Common myeloid progenitor, CD34-positive (primary cell): ENCODE data around the gene MATN1.

ENCODE experiments used
- CTCF ChIA-PET: fragments of 350-600 bp; sonication (Branson Sonifier 250); formaldehyde crosslinking; loops from one replicate; lab custom pipeline; 2021; ENCODE audit warnings: antibody characterized with exemption; lab: Charles Lee
- POLR2A ChIA-PET: fragments of 350-600 bp; sonication (Branson Sonifier 250); formaldehyde crosslinking; loops from one replicate; lab custom pipeline; 2021; ENCODE audit warnings: antibody characterized with exemption; lab: Charles Lee
- DNase-seq, 3 donors: peaks; one replicate each; pipeline versions ENCODE4 v3.0.0 to v3.0.0-alpha.2; 2013
- H3K27ac ChIP-seq, 2 experiments: 1 replicate in 1 of 2; 2 replicates in 1 of 2; pipeline ENCODE4 v1.7.0; 2013; ENCODE audit warnings: inconsistent platforms in 2 of 2, low read length in 2 of 2, mild to moderate bottlenecking in 2 of 2, low read depth in 1 of 2, moderate library complexity in 1 of 2; ENCODE audit not compliant: severe bottlenecking in 2 of 2, insufficient read depth in 1 of 2, poor library complexity in 1 of 2
- H3K27me3 ChIP-seq, 5 experiments: replicated peaks in 2 of 5; 1 replicate in 3 of 5; 2 replicates in 2 of 5; pipeline versions ENCODE4 v1.6.1 to v1.7.0; 2013; ENCODE audit warnings: low read length in 4 of 5, mild to moderate bottlenecking in 2 of 5, moderate library complexity in 2 of 5, inconsistent platforms in 1 of 5; ENCODE audit not compliant: insufficient read depth in 5 of 5, control insufficient read depth in 4 of 5
- H3K36me3 ChIP-seq, 4 experiments: 1 replicate in 2 of 4; 2 replicates in 2 of 4; pipeline versions ENCODE4 v1.6.1 to v1.7.0; 2013; ENCODE audit warnings: low read length in 3 of 4, control low read depth in 1 of 4, mild to moderate bottlenecking in 1 of 4; ENCODE audit not compliant: control insufficient read depth in 4 of 4, insufficient read depth in 4 of 4
- H3K4me1 ChIP-seq, 4 experiments: 1 replicate in 3 of 4; 2 replicates in 1 of 4; pipeline versions ENCODE4 v1.6.1 to v1.7.1; 2013; ENCODE audit warnings: low read length in 3 of 4, mild to moderate bottlenecking in 3 of 4, control low read depth in 1 of 4, inconsistent platforms in 1 of 4, moderate library complexity in 1 of 4; ENCODE audit not compliant: control insufficient read depth in 4 of 4, insufficient read depth in 4 of 4; ENCODE audit errors: control extremely low read depth in 1 of 4
- H3K4me3 ChIP-seq, 7 experiments: 1 replicate in 4 of 7; 2 replicates in 3 of 7; pipeline versions ENCODE4 v1.5.1 to v1.7.0; 2013; ENCODE audit warnings: mild to moderate bottlenecking in 7 of 7, low read length in 6 of 7, moderate library complexity in 6 of 7, inconsistent platforms in 2 of 7, low read depth in 2 of 7, control low read depth in 1 of 7; ENCODE audit not compliant: insufficient read depth in 4 of 7, control insufficient read depth in 1 of 7; ENCODE audit errors: extremely low read depth in 1 of 7
- H3K9me3 ChIP-seq, 5 experiments: 1 replicate in 4 of 5; 2 replicates in 1 of 5; pipeline versions ENCODE4 v1.6.1 to v1.7.1; 2013; ENCODE audit warnings: low read length in 4 of 5, mild to moderate bottlenecking in 2 of 5, inconsistent platforms in 1 of 5, low read depth in 1 of 5, moderate library complexity in 1 of 5; ENCODE audit not compliant: control insufficient read depth in 4 of 5, insufficient read depth in 2 of 5; ENCODE audit errors: control extremely low read depth in 1 of 5
- WGBS: methylation state at CpG from one replicate; pipeline ENCODE4 v1.1.5; 2013; ENCODE audit not compliant: insufficient coverage; 5-methylcytosine and 5-hydroxymethylcytosine counted together

Gene MATN1

DNA sequence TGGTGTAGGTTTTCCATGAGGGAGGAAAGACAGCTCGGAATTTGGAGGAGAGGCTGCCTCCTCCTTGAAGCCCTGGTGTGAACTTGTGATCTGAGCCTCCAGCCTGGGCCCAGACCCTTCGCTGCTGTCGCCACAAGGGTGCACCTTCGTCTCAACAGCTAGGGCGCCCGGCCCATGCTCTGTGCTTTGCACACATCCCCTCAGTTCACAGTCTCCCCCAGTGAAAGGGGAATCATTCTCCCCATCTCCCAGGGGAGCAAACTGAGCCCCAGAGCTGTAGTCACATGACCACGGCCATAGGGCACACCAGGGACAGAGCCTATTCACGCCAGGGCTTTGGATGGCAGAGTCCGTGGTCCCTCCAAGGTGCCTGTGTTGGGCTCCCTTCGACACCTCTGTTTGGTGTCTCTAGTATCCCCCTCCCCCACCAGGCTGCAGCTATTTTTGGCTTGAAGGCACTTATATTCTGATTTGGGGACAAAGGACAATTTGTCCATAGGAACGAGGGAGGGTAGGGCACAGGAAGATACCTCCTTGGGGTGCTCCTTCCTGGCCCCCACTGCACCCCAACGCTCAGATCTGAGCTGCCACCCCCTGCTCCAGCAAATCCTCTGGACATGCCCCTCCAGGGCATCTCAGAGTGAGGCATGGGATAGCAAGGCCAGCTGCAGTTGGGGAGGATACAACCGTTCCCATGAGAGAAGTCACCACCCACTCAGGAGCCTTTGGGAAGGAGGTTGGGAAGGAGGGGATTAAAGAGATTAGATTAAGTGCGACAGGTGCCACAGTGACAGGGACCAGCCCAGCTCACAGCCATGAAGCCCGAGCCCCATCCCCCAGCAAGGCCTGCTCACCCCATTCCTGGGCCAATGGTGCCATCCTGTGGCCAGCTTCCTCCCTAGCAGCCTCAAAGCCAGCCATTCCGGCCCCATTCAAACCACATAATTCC is 15.7 kb downstream of the MATN1 start:
- Histone ChIP-seq H3K36me3 (no peaks in the 10 kb centered on the region), H3K9me3 (no peaks in the 10 kb centered on the region), H3K27ac (no peak overlapping the region), H3K4me1 (no peaks in the 10 kb centered on the region), H3K27me3 (peaks cover 0 to 9% (median 1%) of the 10 kb centered on the region in 5 experiments), H3K4me3 (no peak overlapping the region)
- ChIA-PET CTCF (interaction anchor here (0.8 to 3.1 kb wide), 12 partner anchors 9 to 1820 kb away, joined by 3 to 8 read pairs (median 4); no protein-coding TSS in a partner anchor), POLR2A (interaction anchor here (0.6 kb wide), 2 partner anchors 10 to 1588 kb away, joined by 3 to 6 read pairs; no protein-coding TSS in a partner anchor)
- WGBS: 65% methylated on average over 13 of the region's 16 CpGs
- DNase-seq: peak; percentile 54 to 72 (median 66)

- Histone ChIP-seq H3K9me3 (no peaks in the 10 kb centered on the region), H3K4me3 (no peak overlapping the region), H3K36me3 (no peaks in the 10 kb centered on the region), H3K27ac (no peak overlapping the region), H3K27me3 (peaks cover 0 to 9% (median 1%) of the 10 kb centered on the region in 5 experiments), H3K4me1 (no peaks in the 10 kb centered on the region)
- DNase-seq: no peak
- CTCF ChIA-PET: interaction anchor here (0.8 to 3.1 kb wide), 4 partner anchors 9 to 326 kb away, joined by 3 to 8 read pairs (median 4); no protein-coding TSS in a partner anchor
- POLR2A ChIA-PET: no interaction called here
- 60% methylated on average over 9 of the region's 9 CpGs for WGBS
These were observed 16.9 kb downstream of the MATN1 start for GRCh38 chr1:30706528-30706927.

DNA sequence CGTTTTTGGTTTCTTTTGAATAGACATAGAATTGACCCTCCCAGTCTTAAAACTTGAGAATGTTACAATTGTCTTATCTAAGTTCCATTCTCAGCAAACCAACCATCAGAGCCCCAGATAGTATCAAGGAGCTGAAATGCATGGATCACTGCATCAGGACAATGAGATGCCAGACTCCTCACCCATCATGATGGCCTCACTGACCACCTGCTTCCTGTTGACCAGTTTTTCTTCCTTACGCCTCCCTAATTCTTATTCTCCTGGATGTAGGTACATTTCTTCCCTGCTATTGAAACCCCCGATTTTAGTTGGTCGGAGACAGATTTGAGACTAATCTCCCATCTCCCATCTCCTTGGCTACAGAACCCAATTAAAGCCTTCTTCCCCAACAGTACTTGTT is 17.7 kb downstream of the MATN1 start:
- no peak for DNase-seq
- H3K4me1 ChIP-seq: no peaks in the 10 kb centered on the region
- no peak overlapping the region for H3K27ac ChIP-seq
- H3K9me3 ChIP-seq: no peaks in the 10 kb centered on the region
- ChIA-PET CTCF (no interaction called here), POLR2A (no interaction called here)
- peaks cover 0 to 9% (median 1%) of the 10 kb centered on the region in 5 experiments for H3K27me3 ChIP-seq
- no peaks in the 10 kb centered on the region for H3K36me3 ChIP-seq
- H3K4me3 ChIP-seq: no peak overlapping the region
- 94% methylated on average over 3 of the region's 4 CpGs for WGBS

GRCh38 chr1:30704765-30705509 is 18.4 kb downstream of the MATN1 start:
- no peak overlapping the region for H3K27ac ChIP-seq
- no peaks in the 10 kb centered on the region for H3K9me3 ChIP-seq
- peaks cover 0 to 12% (median 1%) of the 10 kb centered on the region in 5 experiments for H3K27me3 ChIP-seq
- H3K4me1 ChIP-seq: no peaks in the 10 kb centered on the region
- POLR2A ChIA-PET: no interaction called here
- no peak for DNase-seq
- no peaks in the 10 kb centered on the region for H3K36me3 ChIP-seq
- 95% methylated on average over 13 of the region's 14 CpGs for WGBS
- CTCF ChIA-PET: interaction anchor here (1.2 kb wide), 1 partner anchor 11 kb away, joined by 4 read pairs; no protein-coding TSS in a partner anchor
- no peak overlapping the region for H3K4me3 ChIP-seq

DNA sequence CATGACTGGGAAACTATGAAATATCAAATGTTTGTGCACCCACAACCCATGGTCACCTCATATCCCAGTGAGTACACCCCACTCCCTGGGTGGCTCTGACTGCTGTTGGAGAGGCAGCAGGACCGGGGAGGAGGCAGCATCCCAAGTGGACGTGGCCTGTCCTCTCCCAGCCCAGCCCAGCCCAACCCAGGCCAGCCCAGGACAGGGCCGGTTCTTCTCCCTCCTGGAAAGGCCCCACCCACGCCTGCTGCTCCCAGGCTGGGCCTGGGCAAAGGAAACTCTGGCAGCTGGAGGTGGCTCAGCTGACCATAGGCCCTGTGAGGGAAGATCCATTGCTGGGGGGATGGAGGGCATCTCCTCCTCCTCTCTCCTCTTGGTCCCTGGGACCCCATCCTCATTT is 19.1 kb downstream of the MATN1 start:
- peaks cover 0 to 12% (median 1%) of the 10 kb centered on the region in 5 experiments for H3K27me3 ChIP-seq
- ChIA-PET CTCF (interaction anchor here (1.2 kb wide), 1 partner anchor 12 kb away, joined by 4 read pairs; no protein-coding TSS in a partner anchor), POLR2A (no interaction called here)
- no peaks in the 10 kb centered on the region for H3K4me1 ChIP-seq
- H3K27ac ChIP-seq: no peak overlapping the region
- no peak for DNase-seq
- no peaks in the 10 kb centered on the region for H3K36me3 ChIP-seq
- H3K4me3 ChIP-seq: no peak overlapping the region
- no CpG with 5 or more reads among the region's 4 CpGs for WGBS
- no peaks in the 10 kb centered on the region for H3K9me3 ChIP-seq

DNA sequence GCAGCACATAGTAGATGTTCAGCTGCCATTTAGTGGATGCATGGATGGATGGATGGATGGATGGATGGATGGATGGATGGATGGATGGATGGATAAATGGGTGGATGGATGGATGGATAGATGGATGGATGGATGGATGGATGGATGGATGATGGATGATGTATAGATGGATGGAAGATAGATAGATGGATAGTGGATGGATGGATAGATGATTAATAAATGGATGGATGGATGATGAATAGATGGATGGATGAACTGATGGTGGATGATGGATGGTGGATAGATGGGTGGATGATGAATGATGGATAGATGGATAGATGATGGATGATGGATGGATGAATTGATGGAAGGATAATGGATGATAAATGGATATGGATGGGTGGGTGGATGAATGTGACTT is 20.6 kb downstream of the MATN1 start:
- Histone ChIP-seq H3K4me3 (peak overlapping the region in 1 of 7 experiments; percentile 5), H3K27ac (no peak overlapping the region), H3K27me3 (peaks cover 0 to 12% (median 1%) of the 10 kb centered on the region in 5 experiments), H3K9me3 (no peaks in the 10 kb centered on the region), H3K4me1 (no peaks in the 10 kb centered on the region), H3K36me3 (no peaks in the 10 kb centered on the region)
- ChIA-PET CTCF (no interaction called here), POLR2A (no interaction called here)
- no peak for DNase-seq
